K562 (cell line): ENCODE measurements around the gene LZTFL1. TPM values are rescaled to one million over a fixed set of nuclear protein-coding genes. Genes with fewer than 3 reads are reported as not detected.
A peak's percentile ranks its signal among the peaks of the same experiment; 100 is the strongest.

Source experiments
- ARID2 ChIP-seq: fragments of 450-650 bp; IDR thresholded peaks from 2 replicates; pipeline ENCODE4 v1.6.1; 2017; ENCODE audit warnings: antibody characterized with exemption, mild to moderate bottlenecking
- CLOCK ChIP-seq: fragments of 250-450 bp; sonication (Bioruptor Pico); IDR thresholded peaks from 2 replicates; pipeline ENCODE4 v1.4.0; 2020; ENCODE audit warnings: mild to moderate bottlenecking, moderate library complexity, borderline replicate concordance
- FUS ChIP-seq: fragments of 200-400 bp; formaldehyde crosslinking; optimal IDR thresholded peaks from 2 replicates; pipeline ENCODE3; 2017; ENCODE audit warnings: low read depth, low read length
- MAFG ChIP-seq: fragments of 450-650 bp; conservative IDR thresholded peaks from 2 replicates; pipeline ENCODE4 v1.6.1; 2016; ENCODE audit warnings: missing genetic modification characterization, missing compliant biosample characterization
- PYGO2 ChIP-seq: fragments of 450-650 bp; IDR thresholded peaks from 2 replicates; pipeline ENCODE4 v1.6.1; 2016; ENCODE audit warnings: mild to moderate bottlenecking, missing genetic modification characterization, moderate library complexity, missing compliant biosample characterization
- RBM39 ChIP-seq: fragments of 200-400 bp; formaldehyde crosslinking; optimal IDR thresholded peaks from 2 replicates; pipeline ENCODE3; 2018; ENCODE audit warnings: low read depth, low read length
- REST ChIP-seq, 2 experiments: fragments of 450-650 bp; formaldehyde crosslinking in 1 of 2; IDR thresholded peaks; 2 replicates each; pipeline versions ENCODE4 v1.4.0 to v1.6.1; 2014 to 2020; ENCODE audit warnings: mild to moderate bottlenecking in 2 of 2, borderline replicate concordance in 1 of 2, low read depth in 1 of 2
- TCFL5 ChIP-seq: fragments of 250-450 bp; sonication (Bioruptor Pico); conservative IDR thresholded peaks from 2 replicates; pipeline ENCODE4 v1.6.1; 2021; ENCODE audit warnings: mild to moderate bottlenecking, moderate library complexity, matching md5 sums
- polyA plus RNA-seq, 8 experiments: library from polyadenylated mRNA; depleted of rRNA in 4 of 8; stranded (reverse) in 5 of 8; unstranded in 3 of 8; fragments of >200 nt; fragmentation: Nextera tagmentation in 2 of 8; fragmentation: Illumina TruSeq in 1 of 8; extraction: Ambion mirVana in 2 of 8; extraction: Trizol in 1 of 8; gene quantifications; 2 replicates each; pipeline versions ENCODE4 v1.2.1 to v1.2.3, GENCODE V29; 2011 to 2014; ENCODE audit warnings: inconsistent platforms in 1 of 8, missing spikeins in 1 of 8
- total RNA-seq, 7 experiments: library from RNA; depleted of rRNA in 6 of 7; stranded (reverse); fragments of >200 nt in 6 of 7; fragmentation: Illumina TruSeq in 2 of 7; extraction: Trizol in 2 of 7; gene quantifications; 2 replicates each; pipeline versions ENCODE4 v1.2.1 to v1.2.3, GENCODE V29; 2011 to 2021; ENCODE audit warnings: low replicate concordance in 1 of 7
- TF ChIP-seq, protein P1 (sequence below): IDR thresholded peaks from 2 replicates; pipeline ENCODE4 v1.6.1; 2014; ENCODE audit warnings: antibody characterized with exemption

LZTFL1 gene
- total and polyA plus RNA-seq, 9 of the 15 experiments (the other 6 are each of a cell fraction or from before 2014, with no cell fraction given): 10.7 to 33.7 (median 15.3) TPM

DNA sequence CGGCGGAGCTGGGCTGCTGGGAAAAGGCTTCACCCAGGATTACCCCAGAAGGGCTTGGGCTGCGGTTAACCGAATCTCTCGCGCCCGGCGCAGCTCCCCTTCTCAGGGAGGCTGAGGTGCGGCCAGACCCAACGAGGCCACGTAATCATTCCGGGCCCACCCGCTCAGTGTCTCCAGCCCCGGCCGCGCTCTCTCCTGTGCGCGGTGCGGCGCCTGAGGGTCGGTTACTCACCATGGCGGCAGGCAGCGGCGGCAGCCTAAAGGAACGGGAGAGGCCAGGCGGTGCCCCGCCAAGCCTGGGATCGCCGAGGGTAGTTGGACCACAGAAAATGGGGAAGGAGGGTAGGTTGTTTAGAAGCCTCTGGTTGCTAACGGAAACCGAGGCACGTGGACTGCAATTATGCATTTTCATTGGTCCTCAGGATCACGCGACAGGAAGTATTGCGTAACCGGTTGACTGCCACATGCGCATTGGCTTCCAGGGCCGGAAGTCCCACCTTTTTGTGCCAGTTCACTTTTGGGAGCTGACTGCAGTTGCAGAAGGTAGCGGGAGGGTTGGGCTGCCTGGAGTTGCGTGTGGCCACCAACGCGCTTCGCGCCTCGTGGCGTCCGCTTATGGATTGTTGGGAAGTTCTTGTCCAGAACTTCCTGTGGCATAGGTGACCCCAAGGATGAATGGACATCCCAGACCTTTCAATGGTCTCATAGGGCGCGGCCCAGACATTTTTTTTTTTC is at the start of gene LZTFL1 (continued):
- TF ChIP-seq REST (IDR thresholded peaks at IDR 0.05; ENCODE audit: borderline replicate concordance): peak; percentile 86
- 0 out of 2 replicates have a peak, but pooled peaks have one; percentile 20 for TF ChIP-seq REST (CRISPR knock-in tag; IDR thresholded peaks at IDR 0.05; ENCODE audit: low read depth)
- no peak for TF ChIP-seq CLOCK (CRISPR knock-in tag)
- TF ChIP-seq, protein P1, sequence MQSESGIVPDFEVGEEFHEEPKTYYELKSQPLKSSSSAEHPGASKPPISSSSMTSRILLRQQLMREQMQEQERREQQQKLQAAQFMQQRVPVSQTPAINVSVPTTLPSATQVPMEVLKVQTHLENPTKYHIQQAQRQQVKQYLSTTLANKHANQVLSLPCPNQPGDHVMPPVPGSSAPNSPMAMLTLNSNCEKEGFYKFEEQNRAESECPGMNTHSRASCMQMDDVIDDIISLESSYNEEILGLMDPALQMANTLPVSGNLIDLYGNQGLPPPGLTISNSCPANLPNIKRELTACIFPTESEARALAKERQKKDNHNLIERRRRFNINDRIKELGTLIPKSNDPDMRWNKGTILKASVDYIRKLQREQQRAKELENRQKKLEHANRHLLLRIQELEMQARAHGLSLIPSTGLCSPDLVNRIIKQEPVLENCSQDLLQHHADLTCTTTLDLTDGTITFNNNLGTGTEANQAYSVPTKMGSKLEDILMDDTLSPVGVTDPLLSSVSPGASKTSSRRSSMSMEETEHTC: peak; percentile 60; the same call in 1 of the 2 replicates
- TF ChIP-seq PYGO2: no peak
- no peak for TF ChIP-seq FUS
- no peak for TF ChIP-seq TCFL5 (CRISPR knock-in tag)
- no peak for TF ChIP-seq ARID2
- TF ChIP-seq RBM39: no peak
- peak; percentile 28; the same call in 1 of the 2 replicates for TF ChIP-seq MAFG (tag)
